Breast epithelium (tissue), 4 donors: ENCODE data around the gene DCST2. TPM values are rescaled to one million over a fixed set of nuclear protein-coding genes. Genes with fewer than 3 reads are reported as not detected.

Source experiments
- DNase-seq, 2 donors: peaks; one replicate each; pipeline ENCODE4 v3.0.0-alpha.2; 2019; ENCODE audit warnings: low spot score in 2 of 2
- H3K27ac ChIP-seq, 2 donors: fragments of 200-600 bp; sonication (generic) in 1 of 2; one replicate each; pipeline ENCODE4 v1.5.1; 2016 to 2019; ENCODE audit warnings: mild to moderate bottlenecking in 1 of 2
- H3K27me3 ChIP-seq, 2 donors: fragments of 200-600 bp; sonication (generic) in 1 of 2; one replicate each; pipeline versions ENCODE4 v1.5.1 to v1.6.0; 2017 to 2019; ENCODE audit warnings: control low read depth in 1 of 2, mild to moderate bottlenecking in 1 of 2
- H3K36me3 ChIP-seq: fragments of 200-600 bp; one replicate; pipeline ENCODE4 v1.5.1; 2019
- H3K4me1 ChIP-seq, 2 donors: fragments of 200-600 bp; sonication (generic); one replicate each; pipeline ENCODE4 v1.5.1; 2016 to 2019; ENCODE audit warnings: control low read depth in 1 of 2
- H3K4me3 ChIP-seq, 3 donors: fragments of 200-600 bp; sonication (generic); 1 replicate in 2 of 3; 2 replicates in 1 of 3; pipeline ENCODE4 v1.5.1; 2016 to 2019; ENCODE audit warnings: mild to moderate bottlenecking in 3 of 3, moderate library complexity in 2 of 3
- H3K9me3 ChIP-seq, 2 donors: fragments of 200-600 bp; sonication (generic) in 1 of 2; one replicate each; pipeline ENCODE4 v1.5.1; 2016 to 2019; ENCODE audit warnings: control low read depth in 1 of 2
- POLR2A ChIP-seq: fragments of 450-650 bp; IDR thresholded peaks from one replicate; pipeline ENCODE4 v1.6.1; 2016; ENCODE audit warnings: antibody characterized with exemption, mild to moderate bottlenecking, moderate library complexity
- POLR2AphosphoS5 ChIP-seq, 3 donors: sonication (generic); formaldehyde crosslinking; IDR thresholded peaks; one replicate each; pipeline ENCODE4 v1.6.1; 2017; ENCODE audit warnings: antibody characterized with exemption in 3 of 3
- intact Hi-C: fragments of 100-400 bp; cut with DNase I; formaldehyde crosslinking; loops from one replicate; pipeline ENCODE4 v1.15.1; 2023; ENCODE audit warnings: low total_unique reads
- total RNA-seq, 3 donors: library from RNA; depleted of rRNA; stranded (reverse); fragments of >200 nt; gene quantifications; one replicate each; pipeline ENCODE4 v1.1.0, GENCODE V29; 2016
- TF ChIP-seq, protein P1 (sequence below), 3 donors: fragments of 450-650 bp; IDR thresholded peaks; one replicate each; pipeline ENCODE4 v1.5.1; 2016 to 2017; ENCODE audit warnings: antibody characterized with exemption in 3 of 3, mild to moderate bottlenecking in 3 of 3, moderate library complexity in 3 of 3

The DCST2 gene
- total RNA-seq, 3 donors from 2014 or later: 0.48 to 4.4 (median 3.3) TPM

DNA sequence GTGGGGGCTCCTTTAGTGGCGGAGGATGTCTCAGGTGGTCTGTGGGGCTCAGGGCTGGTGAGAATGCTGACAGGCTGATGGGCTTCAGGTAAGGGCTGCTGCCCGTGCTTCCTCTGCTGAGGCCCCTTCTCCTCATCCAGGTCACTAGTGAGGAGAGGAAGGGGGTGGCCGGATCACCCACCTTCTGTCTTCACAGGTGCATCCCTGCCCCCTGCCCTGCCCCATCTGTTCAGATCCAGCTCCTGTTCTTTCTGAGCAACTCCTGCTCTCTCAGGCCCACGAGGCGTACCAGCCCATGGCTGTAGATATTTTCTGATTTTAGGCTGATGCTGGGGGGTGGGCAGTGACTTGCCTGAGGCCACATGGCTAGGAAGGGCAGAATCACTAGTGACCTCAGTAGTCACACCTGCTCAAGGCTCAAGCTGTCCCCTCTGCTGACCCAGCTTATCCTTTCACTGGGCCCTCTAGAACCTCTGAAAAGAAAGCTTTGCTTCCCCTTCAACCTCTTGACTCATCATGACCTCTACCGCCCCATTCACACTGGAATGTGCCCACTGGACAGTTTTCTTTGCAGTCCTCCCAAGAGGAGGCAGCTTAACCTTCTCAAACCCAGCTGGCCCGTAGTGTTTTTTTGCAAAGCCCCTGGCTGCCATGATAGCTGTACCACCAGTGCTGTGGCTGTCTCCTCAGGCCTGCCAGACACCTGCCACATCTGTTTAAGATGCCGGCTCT, 14.8 kb downstream of the DCST2 start:
- no peaks in the 10 kb centered on the region for H3K36me3 ChIP-seq
- H3K27ac ChIP-seq: peak overlapping the region; percentile 91 to 92
- no peaks in the 10 kb centered on the region for H3K27me3 ChIP-seq
- no peaks in the 10 kb centered on the region for H3K9me3 ChIP-seq
- H3K4me3 ChIP-seq: no peak overlapping the region
- intact Hi-C loops: loop anchor here (5.0 kb wide), 1 partner anchor 34 kb away; the partner anchor contains the start of gene ADAM15
- no peak for DNase-seq
- H3K4me1 ChIP-seq: peaks cover 3 to 9% of the 10 kb centered on the region in 2 donors
- no peak for TF ChIP-seq POLR2AphosphoS5 (IDR thresholded peaks at IDR 0.05)
- no peak for TF ChIP-seq POLR2A
- TF ChIP-seq, protein P1, sequence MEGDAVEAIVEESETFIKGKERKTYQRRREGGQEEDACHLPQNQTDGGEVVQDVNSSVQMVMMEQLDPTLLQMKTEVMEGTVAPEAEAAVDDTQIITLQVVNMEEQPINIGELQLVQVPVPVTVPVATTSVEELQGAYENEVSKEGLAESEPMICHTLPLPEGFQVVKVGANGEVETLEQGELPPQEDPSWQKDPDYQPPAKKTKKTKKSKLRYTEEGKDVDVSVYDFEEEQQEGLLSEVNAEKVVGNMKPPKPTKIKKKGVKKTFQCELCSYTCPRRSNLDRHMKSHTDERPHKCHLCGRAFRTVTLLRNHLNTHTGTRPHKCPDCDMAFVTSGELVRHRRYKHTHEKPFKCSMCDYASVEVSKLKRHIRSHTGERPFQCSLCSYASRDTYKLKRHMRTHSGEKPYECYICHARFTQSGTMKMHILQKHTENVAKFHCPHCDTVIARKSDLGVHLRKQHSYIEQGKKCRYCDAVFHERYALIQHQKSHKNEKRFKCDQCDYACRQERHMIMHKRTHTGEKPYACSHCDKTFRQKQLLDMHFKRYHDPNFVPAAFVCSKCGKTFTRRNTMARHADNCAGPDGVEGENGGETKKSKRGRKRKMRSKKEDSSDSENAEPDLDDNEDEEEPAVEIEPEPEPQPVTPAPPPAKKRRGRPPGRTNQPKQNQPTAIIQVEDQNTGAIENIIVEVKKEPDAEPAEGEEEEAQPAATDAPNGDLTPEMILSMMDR (IDR thresholded peaks at IDR 0.05): no peak

DNA sequence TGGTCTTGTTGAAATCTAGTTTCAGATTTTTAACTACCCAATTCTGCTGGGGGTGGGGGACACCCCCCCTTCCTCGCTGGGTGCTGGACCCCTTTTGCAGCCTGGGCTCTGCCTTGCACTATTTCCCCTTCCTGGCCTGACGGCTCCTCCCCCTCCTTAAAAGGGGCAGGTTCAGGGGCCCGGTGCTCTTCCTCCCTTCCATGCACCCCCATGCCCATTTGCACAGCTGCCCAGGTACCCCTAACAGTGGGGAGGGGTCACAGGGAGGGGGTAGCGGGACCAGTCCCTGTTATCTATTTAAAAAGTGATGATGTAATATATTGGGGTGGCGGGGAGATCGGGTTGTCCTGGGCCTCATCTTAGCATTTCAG, 15.7 kb downstream of the DCST2 start:
- Histone ChIP-seq H3K27ac (peak overlapping the region; percentile 91 to 92), H3K36me3 (no peaks in the 10 kb centered on the region), H3K9me3 (no peaks in the 10 kb centered on the region), H3K4me3 (peak overlapping the region; percentile 44 to 59 (median 47)), H3K27me3 (no peaks in the 10 kb centered on the region), H3K4me1 (peaks cover 3 to 9% of the 10 kb centered on the region in 2 donors)
- TF ChIP-seq, protein P1 (IDR thresholded peaks at IDR 0.05): no peak
- TF ChIP-seq POLR2AphosphoS5 (IDR thresholded peaks at IDR 0.05): no peak
- TF ChIP-seq POLR2A: no peak
- intact Hi-C loops: loop anchor here (5.0 kb wide), 1 partner anchor 34 kb away; the partner anchor contains the start of gene ADAM15
- DNase-seq: no peak

DNA sequence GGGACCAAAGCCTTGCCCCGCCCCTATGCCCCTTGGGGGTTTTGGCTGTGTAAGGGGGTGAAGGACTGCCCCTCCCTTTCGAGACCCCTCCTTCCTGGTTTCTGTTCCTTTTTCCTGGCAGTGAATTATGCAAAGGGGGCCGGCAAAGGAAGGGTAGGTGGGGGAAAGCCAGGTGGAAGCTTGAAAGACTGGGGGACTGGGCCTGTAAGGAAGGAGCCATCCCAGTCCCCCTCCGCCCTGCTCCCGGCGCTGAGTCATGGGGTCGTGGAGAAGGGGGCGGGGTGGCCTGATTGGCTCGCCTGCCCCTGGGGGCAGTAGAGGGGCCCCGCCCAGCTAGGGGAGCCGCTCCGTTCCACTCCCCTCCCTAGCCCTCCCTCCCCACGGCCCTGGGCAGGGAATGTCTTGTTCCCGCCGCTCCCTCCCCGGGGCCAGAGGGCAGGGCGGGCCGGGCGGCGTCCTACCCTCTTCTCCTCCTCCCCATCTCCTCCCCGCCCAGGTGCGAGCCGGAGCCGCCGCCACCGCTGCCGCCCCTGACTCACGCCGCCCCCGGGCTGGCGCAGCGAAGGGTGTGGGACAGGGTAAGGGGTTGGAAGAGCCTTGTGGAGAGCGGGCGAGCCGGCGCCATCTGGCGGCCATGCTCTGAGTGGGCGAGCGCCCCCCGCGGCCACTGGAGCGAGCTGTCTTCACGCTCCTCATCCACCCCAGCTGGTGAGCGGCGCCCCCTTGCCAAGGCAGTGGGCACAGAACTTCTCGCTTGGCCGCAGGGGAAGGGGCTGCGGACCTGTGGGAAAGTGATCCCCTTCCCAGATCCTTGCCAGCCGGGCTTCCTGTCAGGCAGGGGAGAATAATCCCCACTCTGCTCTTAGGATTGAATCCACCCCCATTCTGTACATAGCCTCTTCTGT, 16.3 kb downstream of the DCST2 start:
- Histone ChIP-seq H3K27ac (peak overlapping the region; percentile 91 to 92), H3K36me3 (no peaks in the 10 kb centered on the region), H3K27me3 (no peaks in the 10 kb centered on the region), H3K4me1 (peaks cover 0 to 11% of the 10 kb centered on the region in 2 donors), H3K4me3 (peak overlapping the region; percentile 44 to 59 (median 47)), H3K9me3 (no peaks in the 10 kb centered on the region)
- TF ChIP-seq POLR2AphosphoS5 (IDR thresholded peaks at IDR 0.05) (peak; percentile 82 to 97 (median 95)), POLR2A (no peak)
- TF ChIP-seq, protein P1 (IDR thresholded peaks at IDR 0.05): peak; percentile 96 to 100 (median 99)
- peak; percentile 95 to 97 for DNase-seq
- intact Hi-C loops: loop anchor here (5.0 kb wide), 1 partner anchor 35 kb away; the partner anchor contains the start of gene ADAM15

DNA sequence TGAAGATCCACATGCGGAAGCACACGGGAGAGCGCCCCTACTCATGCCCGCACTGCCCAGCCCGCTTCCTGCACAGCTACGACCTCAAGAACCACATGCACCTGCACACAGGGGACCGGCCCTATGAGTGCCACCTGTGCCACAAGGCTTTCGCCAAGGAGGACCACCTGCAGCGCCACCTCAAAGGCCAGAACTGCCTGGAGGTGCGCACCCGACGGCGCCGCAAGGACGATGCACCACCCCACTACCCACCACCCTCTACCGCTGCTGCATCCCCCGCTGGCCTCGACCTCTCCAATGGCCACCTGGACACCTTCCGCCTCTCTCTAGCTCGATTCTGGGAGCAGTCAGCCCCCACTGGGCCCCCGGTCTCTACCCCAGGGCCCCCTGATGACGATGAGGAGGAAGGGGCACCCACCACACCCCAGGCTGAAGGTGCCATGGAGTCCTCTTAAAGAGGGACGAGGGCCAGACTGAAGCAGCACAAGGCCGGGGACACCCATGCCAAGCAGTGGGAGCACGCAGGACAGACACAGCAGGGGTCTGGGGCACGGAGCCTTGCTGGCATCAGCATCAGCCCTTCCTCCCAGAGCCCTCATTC, 17.2 kb downstream of the DCST2 start:
- peak overlapping the region; percentile 91 to 92 for H3K27ac ChIP-seq
- H3K4me1 ChIP-seq: peaks cover 8 to 21% of the 10 kb centered on the region in 2 donors
- intact Hi-C loops: loop anchor here (5.0 kb wide), 1 partner anchor 36 kb away; the partner anchor contains the start of gene ADAM15
- TF ChIP-seq POLR2A (no peak), POLR2AphosphoS5 (IDR thresholded peaks at IDR 0.05) (no peak)
- TF ChIP-seq, protein P1 (IDR thresholded peaks at IDR 0.05): no peak
- peak overlapping the region in 1 of 3 donors; percentile 59 for H3K4me3 ChIP-seq
- DNase-seq: no peak
- H3K36me3 ChIP-seq: no peaks in the 10 kb centered on the region
- H3K27me3 ChIP-seq: no peaks in the 10 kb centered on the region
- no peaks in the 10 kb centered on the region for H3K9me3 ChIP-seq
